ENCODE results near the gene IGSF22.

DNA sequence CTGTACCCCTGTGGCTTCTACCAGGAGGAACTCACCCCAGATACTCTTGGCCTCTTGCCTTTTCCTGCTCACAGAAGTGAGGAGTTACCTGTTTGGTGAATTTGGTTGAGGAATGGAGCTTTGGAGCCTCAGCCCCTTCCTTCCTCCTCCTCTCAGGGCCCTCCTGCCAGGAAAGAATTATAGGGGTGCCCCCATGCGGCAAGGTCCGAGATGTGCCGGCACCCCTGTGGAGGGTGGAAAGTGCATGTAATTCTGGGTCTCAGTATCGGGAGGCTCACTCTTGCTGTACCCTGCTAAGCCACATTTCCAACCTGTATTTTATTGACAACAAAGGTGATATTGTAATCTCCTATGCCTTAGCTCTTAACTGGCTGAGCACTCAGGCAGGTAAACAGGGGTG, 13.7 kb upstream of the IGSF22 start:
- TF ChIP-seq, protein P1, sequence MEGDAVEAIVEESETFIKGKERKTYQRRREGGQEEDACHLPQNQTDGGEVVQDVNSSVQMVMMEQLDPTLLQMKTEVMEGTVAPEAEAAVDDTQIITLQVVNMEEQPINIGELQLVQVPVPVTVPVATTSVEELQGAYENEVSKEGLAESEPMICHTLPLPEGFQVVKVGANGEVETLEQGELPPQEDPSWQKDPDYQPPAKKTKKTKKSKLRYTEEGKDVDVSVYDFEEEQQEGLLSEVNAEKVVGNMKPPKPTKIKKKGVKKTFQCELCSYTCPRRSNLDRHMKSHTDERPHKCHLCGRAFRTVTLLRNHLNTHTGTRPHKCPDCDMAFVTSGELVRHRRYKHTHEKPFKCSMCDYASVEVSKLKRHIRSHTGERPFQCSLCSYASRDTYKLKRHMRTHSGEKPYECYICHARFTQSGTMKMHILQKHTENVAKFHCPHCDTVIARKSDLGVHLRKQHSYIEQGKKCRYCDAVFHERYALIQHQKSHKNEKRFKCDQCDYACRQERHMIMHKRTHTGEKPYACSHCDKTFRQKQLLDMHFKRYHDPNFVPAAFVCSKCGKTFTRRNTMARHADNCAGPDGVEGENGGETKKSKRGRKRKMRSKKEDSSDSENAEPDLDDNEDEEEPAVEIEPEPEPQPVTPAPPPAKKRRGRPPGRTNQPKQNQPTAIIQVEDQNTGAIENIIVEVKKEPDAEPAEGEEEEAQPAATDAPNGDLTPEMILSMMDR (IDR thresholded peaks at IDR 0.05 in 4 of 5, conservative IDR thresholded peaks at IDR 0.05 in 1 of 5), result no peak
- no peak for TF ChIP-seq POLR2A (IDR thresholded peaks at IDR 0.05)
